Activated CD8-positive, alpha-beta T cell treated with anti-CD3 and anti-CD28 coated beads, Interleukin-2, amount 10 ng/mL, durations not matched to agents 7 days and 5 days (primary cell): ENCODE data around the gene PEAK1. TPM values are rescaled to one million over a fixed set of nuclear protein-coding genes. Genes with fewer than 3 reads are reported as not detected.
"Not testable (repeated sequence)": the region's sequence is repeated elsewhere in the genome, so short reads cannot be mapped to it uniquely, and the experiment has no call there.

Experiments used
- ATAC-seq: fragments of 150-1000 bp; cut with Tn5 transposase; one replicate; pipeline ENCODE4 v1.10.0; 2021; ENCODE audit warnings: moderate library complexity
- CTCF ChIA-PET: fragments of 350-600 bp; sonication (Branson Sonifier 250); formaldehyde crosslinking; loops from one replicate; lab custom pipeline; 2021; ENCODE audit warnings: antibody characterized with exemption; lab: Charles Lee
- POLR2A ChIA-PET: fragments of 350-600 bp; sonication (Branson Sonifier 250); formaldehyde crosslinking; loops from one replicate; lab custom pipeline; 2021; ENCODE audit warnings: antibody characterized with exemption; lab: Charles Lee
- DNase-seq: peaks from one replicate; pipeline ENCODE4 v3.0.0-alpha.2; 2020
- H3K27ac Mint-ChIP-seq: one replicate; pipeline ENCODE4 v1.8.0; 2021; ENCODE audit warnings: mild to moderate bottlenecking, mixed read lengths
- H3K27me3 Mint-ChIP-seq: one replicate; pipeline ENCODE4 v1.8.0; 2021; ENCODE audit warnings: low read depth, mixed read lengths
- H3K36me3 Mint-ChIP-seq: one replicate; pipeline ENCODE4 v1.8.0; 2021; ENCODE audit warnings: low read depth, mixed read lengths
- H3K4me1 Mint-ChIP-seq: one replicate; pipeline ENCODE4 v1.8.0; 2021; ENCODE audit warnings: low read depth, mixed read lengths
- H3K4me3 Mint-ChIP-seq: one replicate; pipeline ENCODE4 v1.8.0; 2021; ENCODE audit warnings: mild to moderate bottlenecking, mixed read lengths
- H3K9me3 Mint-ChIP-seq: one replicate; pipeline ENCODE4 v1.8.0; 2022; ENCODE audit warnings: mixed read lengths; ENCODE audit not compliant: insufficient read depth
- total RNA-seq, 2 experiments: library from RNA; stranded (reverse); gene quantifications; one replicate each; pipeline ENCODE4 v1.2.3, GENCODE V29; 2021

PEAK1 gene
- total RNA-seq, 2 experiments from 2014 or later, result 30.4 to 30.7 TPM

DNA sequence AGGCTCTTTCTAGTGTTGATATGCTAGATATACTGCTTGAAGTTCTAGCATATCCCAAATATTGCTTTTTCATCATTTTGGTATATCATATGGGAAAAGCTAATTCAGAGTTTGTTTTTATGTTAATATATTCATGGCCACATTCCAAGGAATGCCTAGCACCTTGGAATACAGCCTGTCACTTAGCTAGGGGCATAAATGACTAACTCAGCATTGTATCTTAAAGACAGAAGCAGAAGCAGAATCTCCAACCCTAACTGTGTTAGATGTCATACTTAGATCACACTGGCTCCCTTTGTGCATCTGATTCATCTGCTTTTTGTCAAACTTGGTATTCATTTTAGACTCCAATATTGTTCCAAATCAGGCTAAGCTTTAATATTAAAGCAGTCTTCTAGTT, 218.2 kb downstream of the PEAK1 start:
- no peaks in the 10 kb centered on the region for H3K4me1 Mint-ChIP-seq
- ChIA-PET POLR2A (no interaction called here), CTCF (interaction anchor here (1.0 kb wide), 1 partner anchor 341 kb away, joined by 4 read pairs; no protein-coding TSS in a partner anchor)
- no peaks in the 10 kb centered on the region for H3K27me3 Mint-ChIP-seq
- no peak for ATAC-seq
- H3K27ac Mint-ChIP-seq, result no peak overlapping the region
- peaks cover 11% of the 10 kb centered on the region for H3K9me3 Mint-ChIP-seq
- H3K36me3 Mint-ChIP-seq, result peaks cover 16% of the 10 kb centered on the region
- no peak overlapping the region for H3K4me3 Mint-ChIP-seq
- DNase-seq, result no peak

DNA sequence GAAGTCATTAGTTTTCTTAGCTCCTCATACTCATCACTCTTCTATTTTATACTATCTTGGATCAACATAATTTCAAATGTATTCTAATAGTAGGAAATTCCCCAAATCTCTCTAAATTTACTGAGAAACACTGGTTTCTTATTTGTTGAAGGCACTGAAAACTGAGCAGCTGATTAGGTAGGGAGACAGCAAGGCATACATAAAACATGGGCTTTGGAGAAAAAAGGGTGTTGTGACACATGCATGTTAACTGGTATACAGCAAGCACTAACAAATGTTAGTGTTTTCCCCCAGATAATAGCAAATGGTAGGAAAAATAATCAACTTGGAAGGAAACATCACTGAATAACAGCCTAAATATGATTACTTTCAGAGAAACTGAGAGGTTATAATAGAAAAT, 223.5 kb downstream of the PEAK1 start:
- ChIA-PET POLR2A (no interaction called here), CTCF (interaction anchor here (1.2 kb wide), 1 partner anchor 9 kb away, joined by 3 read pairs; no protein-coding TSS in a partner anchor)
- DNase-seq, result no peak
- no peaks in the 10 kb centered on the region for H3K4me1 Mint-ChIP-seq
- H3K4me3 Mint-ChIP-seq, result no peak overlapping the region
- no peaks in the 10 kb centered on the region for H3K27me3 Mint-ChIP-seq
- peaks cover 11% of the 10 kb centered on the region for H3K9me3 Mint-ChIP-seq
- no peak overlapping the region for H3K27ac Mint-ChIP-seq
- ATAC-seq, result no peak
- peaks cover 16% of the 10 kb centered on the region for H3K36me3 Mint-ChIP-seq

DNA sequence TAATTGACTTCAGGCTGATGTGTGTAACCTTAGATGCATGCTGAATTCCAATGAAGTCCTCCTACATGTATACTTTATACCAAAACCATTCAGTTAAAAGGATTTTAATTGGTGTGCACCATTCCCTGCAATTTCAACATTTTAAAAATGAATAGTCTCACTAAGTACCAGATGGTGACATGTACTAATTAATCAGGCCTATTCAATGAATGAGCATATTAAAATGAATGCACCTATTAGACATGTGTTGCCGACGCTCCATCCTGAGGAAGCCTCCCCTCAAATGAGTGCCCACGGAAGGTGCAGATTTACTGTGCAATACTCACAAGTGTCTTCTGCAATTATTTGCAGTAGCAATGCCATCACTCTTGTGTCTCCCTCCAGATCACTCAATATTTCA, 224.3 kb downstream of the PEAK1 start:
- CTCF ChIA-PET, result interaction anchor here (1.2 to 1.4 kb wide), 2 partner anchors 8 to 301 kb away, joined by 3 to 4 read pairs; no protein-coding TSS in a partner anchor
- H3K9me3 Mint-ChIP-seq, result peaks cover 11% of the 10 kb centered on the region
- peaks cover 16% of the 10 kb centered on the region for H3K36me3 Mint-ChIP-seq
- no peak for ATAC-seq
- no peaks in the 10 kb centered on the region for H3K4me1 Mint-ChIP-seq
- DNase-seq, result no peak
- POLR2A ChIA-PET, result no interaction called here
- no peaks in the 10 kb centered on the region for H3K27me3 Mint-ChIP-seq
- H3K27ac Mint-ChIP-seq, result no peak overlapping the region
- H3K4me3 Mint-ChIP-seq, result no peak overlapping the region

DNA sequence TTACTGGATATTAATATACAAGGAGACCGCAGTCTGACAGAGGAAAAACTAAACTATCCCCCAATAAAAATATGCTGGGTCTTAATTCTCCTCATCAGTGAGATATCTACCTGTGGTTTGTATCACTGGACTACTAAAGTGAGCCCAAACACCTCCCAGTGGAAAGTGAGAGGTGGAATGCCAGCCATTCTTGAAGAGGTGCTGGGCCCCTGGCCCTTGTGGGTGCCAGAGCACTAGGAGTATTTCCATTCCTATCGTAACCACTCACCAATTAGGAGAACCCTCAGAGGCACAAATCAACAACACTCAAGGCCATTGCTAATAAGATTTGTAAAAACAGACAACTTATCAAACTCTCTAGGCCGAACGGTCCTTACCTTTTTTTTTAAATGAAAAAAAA, 227.5 kb downstream of the PEAK1 start:
- no peaks in the 10 kb centered on the region for H3K9me3 Mint-ChIP-seq
- ChIA-PET CTCF (interaction anchor here (0.9 to 11.5 kb wide), 4 partner anchors 13 to 351 kb away, joined by 4 to 148 read pairs (median 8); no protein-coding TSS in a partner anchor), POLR2A (no interaction called here)
- no peaks in the 10 kb centered on the region for H3K27me3 Mint-ChIP-seq
- no peak for ATAC-seq
- H3K4me3 Mint-ChIP-seq, result no peak overlapping the region
- H3K27ac Mint-ChIP-seq, result no peak overlapping the region
- peaks cover 13% of the 10 kb centered on the region for H3K4me1 Mint-ChIP-seq
- H3K36me3 Mint-ChIP-seq, result no peaks in the 10 kb centered on the region
- no peak for DNase-seq

GRCh38 chr15:77191230-77191834, 228.6 kb downstream of the PEAK1 start:
- Mint-ChIP-seq H3K36me3 (no peaks in the 10 kb centered on the region), H3K9me3 (no peaks in the 10 kb centered on the region), H3K27me3 (no peaks in the 10 kb centered on the region), H3K4me3 (no peak overlapping the region), H3K4me1 (peaks cover 24% of the 10 kb centered on the region), H3K27ac (no peak overlapping the region)
- CTCF ChIA-PET, result interaction anchor here (2.0 to 13.0 kb wide), 3 partner anchors 72 to 352 kb away, joined by 8 to 216 read pairs (median 148); no protein-coding TSS in a partner anchor
- POLR2A ChIA-PET, result no interaction called here
- ATAC-seq, result no peak
- DNase-seq, result no peak

DNA sequence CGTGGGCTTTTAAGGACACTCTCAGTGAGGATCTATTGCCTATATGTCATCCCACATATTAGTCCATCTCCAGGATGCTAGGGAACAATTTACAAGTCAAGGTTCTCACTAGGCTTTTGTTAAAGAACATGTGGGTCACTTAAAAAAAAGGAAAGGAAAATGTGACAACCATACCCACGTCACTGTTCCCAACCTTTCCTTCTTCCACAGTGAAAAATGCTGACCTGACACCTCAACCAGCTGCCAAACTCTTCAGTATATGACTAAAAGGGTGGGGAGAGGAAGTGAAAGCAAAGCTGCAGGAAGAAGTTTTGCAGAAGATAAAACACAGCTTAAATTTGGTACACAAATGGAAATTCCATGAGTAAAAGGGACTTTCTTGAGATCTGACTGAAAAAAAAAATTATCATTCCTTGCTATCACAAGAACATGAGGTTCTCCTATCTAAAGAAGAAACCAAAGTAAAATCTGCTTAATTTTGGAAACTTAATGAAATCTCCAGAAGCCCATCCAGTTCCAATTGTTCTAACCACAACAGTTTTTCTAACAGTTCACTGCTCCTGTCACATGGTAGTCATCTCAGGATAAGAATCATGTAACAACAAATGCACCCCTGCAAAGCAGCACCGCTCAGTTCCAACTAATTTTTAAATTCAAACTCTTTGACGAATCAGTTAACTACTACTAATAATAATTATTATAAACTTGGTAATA, 232.0 kb downstream of the PEAK1 start:
- no peak for DNase-seq
- Mint-ChIP-seq H3K9me3 (no peaks in the 10 kb centered on the region), H3K27ac (peak overlapping the region; percentile 35), H3K36me3 (no peaks in the 10 kb centered on the region), H3K4me3 (no peak overlapping the region), H3K4me1 (peaks cover 35% of the 10 kb centered on the region), H3K27me3 (no peaks in the 10 kb centered on the region)
- POLR2A ChIA-PET, result interaction anchor here (0.6 kb wide), 2 partner anchors 309 to 1669 kb away, joined by 3 read pairs; no protein-coding TSS in a partner anchor
- peak; percentile 63 for ATAC-seq
- CTCF ChIA-PET, result interaction anchor here (0.7 to 13.0 kb wide), 22 partner anchors 9 to 355 kb away, joined by 3 to 216 read pairs (median 4); partner anchors contain the start of gene HMG20A

DNA sequence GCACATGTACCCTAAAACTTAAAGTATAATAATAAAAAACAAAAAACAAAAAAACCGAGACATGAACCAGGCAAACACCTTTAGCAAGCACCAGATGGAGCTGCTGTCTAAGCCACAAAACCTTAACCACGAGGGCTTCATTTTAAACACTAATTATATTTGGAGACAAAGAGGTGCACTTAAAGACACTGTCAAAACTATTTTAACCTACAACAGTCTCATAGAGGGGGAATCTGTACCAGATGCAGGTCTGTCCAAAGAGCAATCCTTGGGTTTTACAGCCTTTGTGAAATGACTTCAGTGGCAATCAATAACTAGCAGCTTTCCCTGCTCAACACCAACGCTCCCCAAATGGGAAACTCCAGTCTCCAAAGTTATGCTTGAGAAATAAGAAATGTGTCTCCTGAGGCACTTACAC, 233.3 kb downstream of the PEAK1 start:
- ATAC-seq (no peak), DNase-seq (peak; percentile 31)
- POLR2A ChIA-PET, result interaction anchor here (0.6 kb wide), 2 partner anchors 67 to 600 kb away, joined by 3 read pairs; no protein-coding TSS in a partner anchor
- H3K9me3 Mint-ChIP-seq, result no peaks in the 10 kb centered on the region
- no peak overlapping the region for H3K4me3 Mint-ChIP-seq
- H3K27me3 Mint-ChIP-seq, result no peaks in the 10 kb centered on the region
- H3K36me3 Mint-ChIP-seq, result no peaks in the 10 kb centered on the region
- peaks cover 48% of the 10 kb centered on the region for H3K4me1 Mint-ChIP-seq
- H3K27ac Mint-ChIP-seq, result no peak overlapping the region
- CTCF ChIA-PET, result interaction anchor here (0.7 to 13.0 kb wide), 31 partner anchors 8 to 356 kb away, joined by 3 to 216 read pairs (median 5); partner anchors contain the start of genes HMG20A and PSTPIP1

DNA sequence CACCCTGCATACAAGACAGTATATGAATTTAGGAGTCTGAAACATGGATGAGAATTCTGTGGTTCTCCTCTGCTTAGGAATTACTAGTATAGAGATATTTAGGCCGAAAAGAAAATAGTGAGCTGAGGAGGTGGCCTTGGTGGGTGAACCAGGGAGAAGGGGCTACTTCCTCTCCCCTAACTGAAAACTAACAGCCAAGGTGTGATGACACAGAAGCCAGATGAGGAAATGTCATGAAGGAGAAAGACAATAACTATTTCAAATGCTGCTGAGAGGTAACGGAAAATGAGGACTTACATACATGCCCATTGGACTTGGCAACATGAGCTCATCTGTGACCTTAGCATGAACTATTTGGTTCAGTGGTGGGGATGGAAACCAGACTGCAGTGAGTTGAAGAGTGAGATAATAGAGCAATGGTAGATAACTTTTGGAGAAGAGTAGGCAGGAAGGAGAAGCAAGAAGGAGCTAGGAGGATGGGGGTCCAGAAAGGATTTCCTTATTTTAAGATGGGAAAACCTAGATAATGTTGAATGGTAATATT, 234.6 kb downstream of the PEAK1 start:
- H3K27ac Mint-ChIP-seq, result no peak overlapping the region
- no peaks in the 10 kb centered on the region for H3K27me3 Mint-ChIP-seq
- H3K4me1 Mint-ChIP-seq, result peaks cover 61% of the 10 kb centered on the region
- CTCF ChIA-PET, result interaction anchor here (1.0 to 13.0 kb wide), 11 partner anchors 24 to 358 kb away, joined by 3 to 216 read pairs (median 7); partner anchors contain the start of gene HMG20A
- POLR2A ChIA-PET, result no interaction called here
- ATAC-seq (no peak), DNase-seq (no peak)
- no peaks in the 10 kb centered on the region for H3K9me3 Mint-ChIP-seq
- no peak overlapping the region for H3K4me3 Mint-ChIP-seq
- peaks cover 2% of the 10 kb centered on the region for H3K36me3 Mint-ChIP-seq

GRCh38 chr15:77184352-77184751, 235.6 kb downstream of the PEAK1 start:
- H3K9me3 Mint-ChIP-seq, H3K27ac Mint-ChIP-seq, POLR2A ChIA-PET, H3K36me3 Mint-ChIP-seq, ATAC-seq, H3K27me3 Mint-ChIP-seq, DNase-seq, H3K4me3 Mint-ChIP-seq: not testable (repeated sequence)
- peaks cover 70% of the 10 kb centered on the region for H3K4me1 Mint-ChIP-seq
- CTCF ChIA-PET, result interaction anchor here (1.6 to 13.0 kb wide), 5 partner anchors 23 to 359 kb away, joined by 5 to 216 read pairs (median 43); no protein-coding TSS in a partner anchor

GRCh38 chr15:77183066-77183465, 236.8 kb downstream of the PEAK1 start:
- CTCF ChIA-PET, result interaction anchor here (0.6 to 13.0 kb wide), 9 partner anchors 10 to 360 kb away, joined by 3 to 216 read pairs (median 7); no protein-coding TSS in a partner anchor
- Mint-ChIP-seq H3K4me1 (peaks cover 76% of the 10 kb centered on the region), H3K36me3 (peaks cover 9% of the 10 kb centered on the region), H3K4me3 (no peak overlapping the region), H3K27me3 (no peaks in the 10 kb centered on the region), H3K27ac (no peak overlapping the region), H3K9me3 (no peaks in the 10 kb centered on the region)
- ATAC-seq (no peak), DNase-seq (no peak)
- POLR2A ChIA-PET, result no interaction called here

- H3K27ac Mint-ChIP-seq, result peak overlapping the region; percentile 63
- no peaks in the 10 kb centered on the region for H3K9me3 Mint-ChIP-seq
- H3K4me3 Mint-ChIP-seq, result peak overlapping the region; percentile 23
- ChIA-PET CTCF (interaction anchor here (1.0 to 13.0 kb wide), 11 partner anchors 15 to 361 kb away, joined by 3 to 216 read pairs (median 7); no protein-coding TSS in a partner anchor), POLR2A (interaction anchor here (0.7 to 1.7 kb wide), 2 partner anchors 238 to 324 kb away, joined by 3 to 4 read pairs; partner anchors contain the start of gene PEAK1)
- H3K4me1 Mint-ChIP-seq, result peaks cover 62% of the 10 kb centered on the region
- peaks cover 9% of the 10 kb centered on the region for H3K36me3 Mint-ChIP-seq
- peak; percentile 49 for ATAC-seq
- DNase-seq, result peak; percentile 50
- H3K27me3 Mint-ChIP-seq, result no peaks in the 10 kb centered on the region
These were observed 238.4 kb downstream of the PEAK1 start for GRCh38 chr15:77181305-77182074.
